ENCODE measurements around the gene ANXA6. TPM values are rescaled to one million over a fixed set of nuclear protein-coding genes. Genes with fewer than 3 reads are reported as not detected.

Gene ANXA6
- total RNA-seq, 2 donors from 2014 or later = 204 to 235 TPM

DNA sequence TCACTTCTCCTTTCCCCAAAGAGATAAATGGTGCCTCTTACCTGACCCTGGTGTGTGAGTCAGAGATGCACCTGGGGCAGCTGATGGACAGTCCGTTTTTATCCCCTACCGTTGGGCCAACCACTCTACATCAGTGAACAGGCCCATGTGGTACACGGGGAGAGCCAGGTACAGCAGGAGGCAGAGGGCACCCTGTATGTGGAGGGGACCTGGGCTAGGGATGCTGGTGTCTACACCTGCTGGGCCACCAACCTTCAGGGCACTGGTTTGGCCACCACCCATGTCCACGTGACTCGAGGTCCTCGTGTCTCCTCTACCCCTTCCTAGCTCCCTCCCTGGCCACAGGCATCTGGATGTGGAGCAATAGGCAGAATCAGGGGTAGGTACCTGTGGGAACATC is 22.7 kb upstream of the ANXA6 start:
- Mint-ChIP-seq H3K27ac (no peak overlapping the region), H3K4me1 (no peaks in the 10 kb centered on the region), H3K36me3 (ENCODE audit: low read depth) (no peaks in the 10 kb centered on the region), H3K9me3 (no peaks in the 10 kb centered on the region), H3K4me3 (no peak overlapping the region), H3K27me3 (ENCODE audit: insufficient read depth) (peaks cover 8% of the 10 kb centered on the region)
- Histone ChIP-seq H3K4me3 (ENCODE audit: low read length) (no peak overlapping the region), H3K27me3 (ENCODE audit: control insufficient read depth, insufficient read depth, low read length, poor library complexity, severe bottlenecking) (no peaks in the 10 kb centered on the region), H3K4me1 (ENCODE audit: control insufficient read depth, insufficient read depth, low read length) (no peaks in the 10 kb centered on the region), H3K36me3 (ENCODE audit: control insufficient read depth, insufficient read depth, low read length) (no peaks in the 10 kb centered on the region), H3K9me3 (ENCODE audit: control insufficient read depth, low read length) (no peaks in the 10 kb centered on the region), H3K27ac (ENCODE audit: low read depth, low read length) (no peak overlapping the region), H3K9ac (ENCODE audit: extremely low read depth, low read length, poor library complexity, severe bottlenecking) (no peak overlapping the region)
- no peak for DNase-seq
- 92 to 100% methylated on average over 4 to 6 of the region's 6 CpGs for WGBS, 2 experiments (ENCODE audit: insufficient coverage in 1 of 2, insufficient read length in 1 of 2)
- no peak for TF ChIP-seq CTCF (conservative IDR thresholded peaks at IDR 0.05)

- Histone ChIP-seq H3K27ac (ENCODE audit: low read depth, low read length) (no peak overlapping the region), H3K27me3 (ENCODE audit: control insufficient read depth, insufficient read depth, low read length, poor library complexity, severe bottlenecking) (no peaks in the 10 kb centered on the region), H3K9ac (ENCODE audit: extremely low read depth, low read length, poor library complexity, severe bottlenecking) (no peak overlapping the region), H3K9me3 (ENCODE audit: control insufficient read depth, low read length) (no peaks in the 10 kb centered on the region), H3K36me3 (ENCODE audit: control insufficient read depth, insufficient read depth, low read length) (no peaks in the 10 kb centered on the region), H3K4me1 (ENCODE audit: control insufficient read depth, insufficient read depth, low read length) (no peaks in the 10 kb centered on the region), H3K4me3 (ENCODE audit: low read length) (no peak overlapping the region)
- 91 to 100% methylated on average over 3 to 4 of the region's 4 CpGs for WGBS, 2 experiments (ENCODE audit: insufficient coverage in 1 of 2, insufficient read length in 1 of 2)
- Mint-ChIP-seq H3K4me3 (no peak overlapping the region), H3K27ac (no peak overlapping the region), H3K4me1 (peaks cover 1% of the 10 kb centered on the region), H3K9me3 (no peaks in the 10 kb centered on the region), H3K36me3 (ENCODE audit: low read depth) (no peaks in the 10 kb centered on the region), H3K27me3 (ENCODE audit: insufficient read depth) (peaks cover 8% of the 10 kb centered on the region)
- DNase-seq = no peak
- no peak for TF ChIP-seq CTCF (conservative IDR thresholded peaks at IDR 0.05)
Observed at GRCh38 chr5:151179489-151179840, 21.9 kb upstream of the ANXA6 start.

GRCh38 chr5:151178777-151179488 is 21.4 kb upstream of the ANXA6 start:
- Mint-ChIP-seq H3K4me3 (no peak overlapping the region), H3K27me3 (ENCODE audit: insufficient read depth) (peaks cover 8% of the 10 kb centered on the region), H3K36me3 (ENCODE audit: low read depth) (no peaks in the 10 kb centered on the region), H3K27ac (no peak overlapping the region), H3K9me3 (no peaks in the 10 kb centered on the region), H3K4me1 (peaks cover 2% of the 10 kb centered on the region)
- Histone ChIP-seq H3K9me3 (ENCODE audit: control insufficient read depth, low read length) (no peaks in the 10 kb centered on the region), H3K4me1 (ENCODE audit: control insufficient read depth, insufficient read depth, low read length) (no peaks in the 10 kb centered on the region), H3K4me3 (ENCODE audit: low read length) (no peak overlapping the region), H3K27me3 (ENCODE audit: control insufficient read depth, insufficient read depth, low read length, poor library complexity, severe bottlenecking) (no peaks in the 10 kb centered on the region), H3K27ac (ENCODE audit: low read depth, low read length) (no peak overlapping the region), H3K9ac (ENCODE audit: extremely low read depth, low read length, poor library complexity, severe bottlenecking) (no peak overlapping the region), H3K36me3 (ENCODE audit: control insufficient read depth, insufficient read depth, low read length) (no peaks in the 10 kb centered on the region)
- DNase-seq = no peak
- no peak for TF ChIP-seq CTCF (conservative IDR thresholded peaks at IDR 0.05)
- WGBS, 2 experiments (ENCODE audit: insufficient coverage in 1 of 2, insufficient read length in 1 of 2) = 88 to 94% methylated on average over 3 to 5 of the region's 5 CpGs

Measured in endodermal cell (in vitro differentiated cells).